CD4-positive, CD25-positive, alpha-beta regulatory T cell (primary cell): ENCODE measurements around the gene ESRRA. TPM values are rescaled to one million over a fixed set of nuclear protein-coding genes. Genes with fewer than 3 reads are reported as not detected.
A peak's percentile ranks its signal among the peaks of the same experiment; 100 is the strongest.

ENCODE experiments used
- ATAC-seq, 2 donors: fragments of 150-1000 bp; cut with Tn5 transposase; one replicate each; pipeline ENCODE4 v1.10.0; 2021; ENCODE audit warnings: low read depth in 2 of 2, moderate number of reproducible peaks in 2 of 2, moderate library complexity in 1 of 2
- DNase-seq, 3 donors: peaks; one replicate each; pipeline versions ENCODE4 v3.0.0 to v3.0.0-alpha.2; 2012 to 2022; ENCODE audit warnings: mixed read lengths in 1 of 3
- H3K27ac ChIP-seq: one replicate; pipeline ENCODE4 v1.7.0; 2013; ENCODE audit warnings: mild to moderate bottlenecking, low read length; ENCODE audit not compliant: insufficient read depth, poor library complexity, severe bottlenecking
- H3K27me3 ChIP-seq: one replicate; pipeline ENCODE4 v1.7.0; 2013; ENCODE audit warnings: low read length; ENCODE audit not compliant: control insufficient read depth, insufficient read depth
- H3K36me3 ChIP-seq: one replicate; pipeline ENCODE4 v1.7.0; 2013; ENCODE audit warnings: mild to moderate bottlenecking, low read length, moderate library complexity; ENCODE audit not compliant: control insufficient read depth, insufficient read depth
- H3K4me1 ChIP-seq: 2 replicates; pipeline ENCODE4 v1.7.0; 2013; ENCODE audit warnings: mild to moderate bottlenecking, low read length; ENCODE audit not compliant: insufficient read depth, control insufficient read depth, poor library complexity, severe bottlenecking
- H3K4me3 ChIP-seq: one replicate; pipeline ENCODE4 v1.7.0; 2013; ENCODE audit warnings: low read depth, mild to moderate bottlenecking, low read length, moderate library complexity
- H3K9me3 ChIP-seq, 2 experiments: 1 replicate in 1 of 2; 2 replicates in 1 of 2; pipeline ENCODE4 v1.7.0; 2013; ENCODE audit warnings: low read length in 2 of 2, mild to moderate bottlenecking in 1 of 2, moderate library complexity in 1 of 2; ENCODE audit not compliant: control insufficient read depth in 2 of 2
- H3K27ac Mint-ChIP-seq, 3 donors: one replicate each; pipeline ENCODE4 v1.8.0; 2020 to 2022; ENCODE audit warnings: mild to moderate bottlenecking in 3 of 3, mixed read lengths in 3 of 3, moderate library complexity in 2 of 3
- H3K27me3 Mint-ChIP-seq: one replicate; pipeline ENCODE4 v1.8.0; 2022; ENCODE audit warnings: mild to moderate bottlenecking, mixed read lengths
- H3K36me3 Mint-ChIP-seq: one replicate; pipeline ENCODE4 v1.8.0; 2020; ENCODE audit warnings: mixed read lengths
- H3K4me1 Mint-ChIP-seq, 4 donors: one replicate each; pipeline ENCODE4 v1.8.0; 2020 to 2022; ENCODE audit warnings: mixed read lengths in 4 of 4, mild to moderate bottlenecking in 1 of 4
- H3K4me3 Mint-ChIP-seq, 4 donors: one replicate each; pipeline ENCODE4 v1.8.0; 2020 to 2022; ENCODE audit warnings: mild to moderate bottlenecking in 4 of 4, mixed read lengths in 4 of 4, moderate library complexity in 3 of 4
- H3K9me3 Mint-ChIP-seq, 7 donors: one replicate each; pipeline ENCODE4 v1.8.0; 2020 to 2022; ENCODE audit warnings: mixed read lengths in 7 of 7, mild to moderate bottlenecking in 3 of 7, moderate library complexity in 2 of 7
- polyA plus RNA-seq, 4 donors: library from polyadenylated mRNA; unstranded; fragments of 300-500 nt; fragmentation: Illumina TruSeq; gene quantifications; one replicate each; pipeline ENCODE4 v1.2.3, GENCODE V29; 2021
- total RNA-seq: library from RNA; stranded (reverse); gene quantifications from one replicate; pipeline ENCODE4 v1.2.3, GENCODE V29; 2022

The ESRRA gene
- total and polyA plus RNA-seq, 5 donors from 2014 or later, result 6.0 to 28.6 (median 6.6) TPM

DNA sequence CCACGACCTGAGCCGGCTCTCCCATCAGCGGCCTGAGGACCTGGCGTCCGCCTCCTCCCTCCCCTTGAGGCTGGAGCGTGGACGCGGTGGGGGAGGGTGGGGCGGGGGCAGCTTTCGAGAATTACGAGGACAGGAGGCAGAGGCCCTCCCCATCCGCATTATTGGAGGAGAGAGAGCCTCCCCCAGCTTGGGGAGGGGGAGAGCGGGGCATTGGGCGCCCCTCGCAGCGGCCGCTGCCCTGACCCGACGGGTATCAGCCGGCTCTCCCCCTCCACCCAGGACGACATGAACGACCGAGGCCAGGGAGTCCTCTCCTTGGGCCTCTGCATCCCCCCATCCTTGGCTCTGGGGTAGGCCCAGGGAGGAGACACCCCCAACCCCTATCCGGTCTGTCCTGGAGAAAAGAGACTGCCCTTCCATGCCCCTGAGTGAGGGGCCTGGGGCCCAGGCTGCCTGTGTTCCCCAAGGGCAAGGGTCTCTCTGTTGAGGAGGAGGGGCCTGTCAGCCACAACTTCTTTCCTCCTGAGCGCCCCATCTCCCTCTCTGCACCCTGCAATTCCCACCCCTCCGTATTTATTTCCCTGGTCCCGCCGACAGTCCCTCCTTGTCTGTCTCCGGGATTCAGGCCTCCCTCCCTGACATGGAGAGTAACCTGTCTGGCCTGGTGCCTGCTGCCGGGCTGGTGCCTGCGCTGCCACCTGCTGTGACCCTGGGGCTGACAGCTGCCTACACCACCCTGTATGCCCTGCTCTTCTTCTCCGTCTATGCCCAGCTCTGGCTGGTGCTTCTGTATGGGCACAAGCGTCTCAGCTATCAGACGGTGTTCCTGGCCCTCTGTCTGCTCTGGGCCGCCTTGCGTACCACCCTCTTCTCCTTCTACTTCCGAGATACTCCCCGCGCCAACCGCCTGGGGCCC lies 19.2 kb upstream of the ESRRA start:
- H3K4me1 ChIP-seq, result peaks cover 21% of the 10 kb centered on the region
- no peaks in the 10 kb centered on the region for H3K27me3 ChIP-seq
- Mint-ChIP-seq H3K27ac (peak overlapping the region in 2 of 3 donors; percentile 86 to 88), H3K4me1 (peaks cover 0 to 33% (median 14%) of the 10 kb centered on the region in 4 donors), H3K36me3 (peaks cover 5% of the 10 kb centered on the region), H3K4me3 (peak overlapping the region; percentile 80 to 95 (median 90)), H3K9me3 (no peaks in the 10 kb centered on the region), H3K27me3 (peaks cover 19% of the 10 kb centered on the region)
- ATAC-seq (no peak), DNase-seq (peak in 2 of 3 donors; percentile 30 to 60)
- no peaks in the 10 kb centered on the region for H3K9me3 ChIP-seq
- H3K36me3 ChIP-seq, result no peaks in the 10 kb centered on the region
- peak overlapping the region; percentile 100 for H3K27ac ChIP-seq
- no peak overlapping the region for H3K4me3 ChIP-seq

DNA sequence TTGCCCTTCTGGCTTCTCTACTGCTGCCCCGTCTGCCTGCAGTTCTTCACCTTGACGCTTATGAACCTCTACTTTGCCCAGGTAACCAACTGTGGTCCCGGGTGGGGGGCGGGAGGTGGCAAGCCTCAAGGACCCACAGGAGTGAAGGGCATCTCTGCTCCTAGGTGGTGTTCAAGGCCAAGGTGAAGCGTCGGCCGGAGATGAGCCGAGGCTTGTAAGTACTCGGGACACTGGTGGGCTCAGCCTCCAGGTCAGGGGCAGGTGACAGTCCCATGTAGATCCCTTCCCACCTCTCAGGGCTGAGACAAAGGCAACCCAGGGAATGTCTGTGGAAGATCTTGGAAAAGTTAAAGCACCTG lies 18.5 kb upstream of the ESRRA start:
- no peaks in the 10 kb centered on the region for H3K27me3 ChIP-seq
- Mint-ChIP-seq H3K4me1 (peaks cover 0 to 32% (median 12%) of the 10 kb centered on the region in 4 donors), H3K36me3 (no peaks in the 10 kb centered on the region), H3K9me3 (no peaks in the 10 kb centered on the region), H3K27ac (peak overlapping the region; percentile 56 to 88 (median 86)), H3K4me3 (peak overlapping the region; percentile 80 to 95 (median 87)), H3K27me3 (peaks cover 19% of the 10 kb centered on the region)
- no peaks in the 10 kb centered on the region for H3K9me3 ChIP-seq
- no peak overlapping the region for H3K4me3 ChIP-seq
- H3K27ac ChIP-seq, result no peak overlapping the region
- H3K4me1 ChIP-seq, result peaks cover 26% of the 10 kb centered on the region
- ATAC-seq (no peak), DNase-seq (no peak)
- H3K36me3 ChIP-seq, result no peaks in the 10 kb centered on the region

DNA sequence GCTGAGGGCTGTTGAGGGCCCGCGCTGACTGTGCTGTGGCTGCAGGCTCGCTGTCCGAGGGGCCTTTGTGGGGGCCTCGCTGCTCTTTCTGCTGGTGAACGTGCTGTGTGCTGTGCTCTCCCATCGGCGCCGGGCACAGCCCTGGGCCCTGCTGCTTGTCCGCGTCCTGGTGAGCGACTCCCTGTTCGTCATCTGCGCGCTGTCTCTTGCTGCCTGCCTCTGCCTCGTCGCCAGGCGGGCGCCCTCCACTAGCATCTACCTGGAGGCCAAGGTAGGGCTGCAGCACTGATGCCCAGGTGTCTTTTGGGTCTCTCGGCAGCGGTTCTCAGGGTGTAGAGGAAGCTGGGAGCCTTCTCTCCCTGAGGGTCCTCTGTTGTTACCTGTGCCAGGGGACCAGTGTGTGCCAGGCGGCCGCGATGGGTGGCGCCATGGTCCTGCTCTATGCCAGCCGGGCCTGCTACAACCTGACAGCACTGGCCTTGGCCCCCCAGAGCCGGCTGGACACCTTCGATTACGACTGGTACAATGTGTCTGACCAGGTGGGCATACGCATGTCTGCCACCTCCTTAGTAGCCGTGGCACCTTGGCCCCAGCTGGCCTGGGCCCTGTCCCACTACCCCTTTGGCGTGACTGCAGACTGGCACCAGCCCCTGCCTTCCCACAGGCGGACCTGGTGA lies 17.5 kb upstream of the ESRRA start:
- Mint-ChIP-seq H3K4me3 (peak overlapping the region in 3 of 4 donors; percentile 29 to 87 (median 72)), H3K27me3 (peaks cover 23% of the 10 kb centered on the region), H3K27ac (no peak overlapping the region), H3K9me3 (no peaks in the 10 kb centered on the region), H3K36me3 (no peaks in the 10 kb centered on the region), H3K4me1 (peaks cover 0 to 28% (median 12%) of the 10 kb centered on the region in 4 donors)
- Histone ChIP-seq H3K27me3 (no peaks in the 10 kb centered on the region), H3K4me3 (no peak overlapping the region), H3K9me3 (no peaks in the 10 kb centered on the region), H3K36me3 (no peaks in the 10 kb centered on the region), H3K4me1 (peaks cover 36% of the 10 kb centered on the region), H3K27ac (no peak overlapping the region)
- no peak for DNase-seq
- no peak for ATAC-seq

DNA sequence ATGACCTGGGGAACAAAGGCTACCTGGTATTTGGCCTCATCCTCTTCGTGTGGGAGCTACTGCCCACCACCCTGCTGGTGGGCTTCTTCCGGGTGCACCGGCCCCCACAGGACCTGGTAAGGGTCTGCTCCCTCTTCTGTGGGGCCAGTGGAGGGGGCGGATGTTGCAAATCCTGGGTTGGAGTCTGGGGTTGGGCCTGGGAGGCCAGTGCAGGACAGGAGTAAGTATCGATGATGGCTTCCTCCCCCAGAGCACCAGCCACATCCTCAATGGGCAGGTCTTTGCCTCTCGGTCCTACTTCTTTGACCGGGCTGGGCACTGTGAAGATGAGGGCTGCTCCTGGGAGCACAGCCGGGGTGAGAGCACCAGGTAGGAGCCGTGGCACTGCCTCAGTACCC lies 17.0 kb upstream of the ESRRA start:
- no peak overlapping the region for H3K4me3 Mint-ChIP-seq
- Histone ChIP-seq H3K9me3 (no peaks in the 10 kb centered on the region), H3K36me3 (no peaks in the 10 kb centered on the region), H3K27me3 (peaks cover 3% of the 10 kb centered on the region), H3K4me1 (peaks cover 34% of the 10 kb centered on the region), H3K4me3 (no peak overlapping the region), H3K27ac (no peak overlapping the region)
- H3K27me3 Mint-ChIP-seq, result peaks cover 28% of the 10 kb centered on the region
- no peak for ATAC-seq
- no peaks in the 10 kb centered on the region for H3K36me3 Mint-ChIP-seq
- H3K4me1 Mint-ChIP-seq, result peaks cover 0 to 24% (median 12%) of the 10 kb centered on the region in 4 donors
- H3K9me3 Mint-ChIP-seq, result no peaks in the 10 kb centered on the region
- H3K27ac Mint-ChIP-seq, result no peak overlapping the region
- DNase-seq, result no peak

DNA sequence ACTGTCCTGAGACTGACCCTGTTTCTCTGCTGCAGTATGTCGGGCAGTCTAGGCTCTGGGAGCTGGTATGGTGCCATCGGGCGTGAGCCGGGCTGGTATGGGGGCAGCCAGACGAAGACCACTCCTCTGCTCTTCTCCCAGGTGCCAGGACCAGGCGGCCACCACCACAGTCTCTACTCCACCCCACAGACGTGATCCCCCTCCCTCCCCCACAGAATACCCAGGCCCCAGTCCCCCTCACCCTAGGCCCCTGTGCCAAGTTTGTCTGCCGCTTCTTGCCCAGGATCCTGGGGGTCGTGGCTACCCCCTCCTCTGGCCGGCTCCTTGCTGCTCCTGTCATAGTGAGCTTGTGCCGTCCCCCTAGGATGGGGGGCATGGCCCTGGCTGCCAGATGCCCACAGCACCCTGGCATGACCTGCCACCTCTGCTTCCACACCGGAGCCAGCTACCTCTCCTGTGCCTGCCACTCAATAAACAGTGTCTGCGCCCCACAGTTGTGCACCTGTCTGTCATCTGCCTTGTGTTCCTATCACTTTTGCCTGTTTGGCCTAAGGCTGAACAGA lies 16.2 kb upstream of the ESRRA start:
- no peak for DNase-seq
- Mint-ChIP-seq H3K36me3 (no peaks in the 10 kb centered on the region), H3K27ac (peak overlapping the region in 1 of 3 donors; percentile 52), H3K9me3 (no peaks in the 10 kb centered on the region), H3K4me1 (peaks cover 0 to 18% (median 10%) of the 10 kb centered on the region in 4 donors), H3K27me3 (peaks cover 36% of the 10 kb centered on the region), H3K4me3 (peak overlapping the region in 2 of 4 donors; percentile 40 to 44)
- ATAC-seq, result no peak
- Histone ChIP-seq H3K27ac (no peak overlapping the region), H3K4me3 (no peak overlapping the region), H3K36me3 (no peaks in the 10 kb centered on the region), H3K9me3 (no peaks in the 10 kb centered on the region), H3K27me3 (peaks cover 5% of the 10 kb centered on the region), H3K4me1 (peaks cover 27% of the 10 kb centered on the region)

DNA sequence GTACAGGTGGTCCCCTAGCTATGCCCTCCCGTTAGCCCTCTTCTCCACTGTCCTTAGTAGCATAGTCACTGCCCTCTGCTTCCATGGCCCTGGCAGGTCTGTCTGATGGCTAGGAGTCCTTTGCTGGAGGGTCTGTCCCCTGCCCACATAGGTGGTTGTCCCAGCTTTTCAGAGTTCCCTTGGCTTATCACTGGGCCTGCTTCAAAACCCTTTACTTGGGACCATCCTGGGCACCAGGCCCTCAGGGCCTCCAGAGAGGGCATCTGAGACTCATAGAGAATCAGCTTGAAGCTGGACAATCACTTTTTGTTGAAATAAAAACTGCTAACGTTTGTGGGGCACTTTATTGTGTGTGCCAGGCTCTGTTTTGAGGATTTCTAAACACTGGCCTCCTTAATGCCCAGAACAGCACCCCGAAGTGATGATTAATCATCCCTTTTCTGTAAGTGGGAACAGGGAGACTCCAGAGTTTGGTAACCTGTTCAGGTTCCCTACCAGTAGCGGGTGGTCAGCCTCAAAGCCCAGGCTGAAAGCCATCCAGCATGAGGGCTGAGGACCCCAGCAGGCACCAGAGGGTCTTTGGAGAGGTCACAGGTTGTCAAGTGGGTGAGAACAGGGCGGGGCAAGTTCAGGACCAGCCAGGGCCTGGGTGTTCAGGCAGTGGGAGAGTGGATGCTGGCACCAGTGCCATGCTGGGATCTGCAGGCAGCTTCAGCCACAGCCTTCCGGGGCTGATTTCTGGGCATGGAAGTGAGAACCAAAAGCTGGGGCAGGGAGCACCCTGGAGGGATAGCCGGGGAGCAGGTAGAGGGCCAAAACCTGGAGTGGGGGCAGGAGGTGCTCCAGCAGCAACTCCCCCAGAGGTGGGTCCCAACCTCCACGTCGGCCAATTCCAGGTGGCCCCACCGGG lies 14.7 kb upstream of the ESRRA start:
- H3K36me3 Mint-ChIP-seq, result no peaks in the 10 kb centered on the region
- peak overlapping the region in 1 of 3 donors; percentile 38 for H3K27ac Mint-ChIP-seq
- H3K27ac ChIP-seq, result no peak overlapping the region
- no peaks in the 10 kb centered on the region for H3K36me3 ChIP-seq
- no peak for DNase-seq
- H3K9me3 Mint-ChIP-seq, result no peaks in the 10 kb centered on the region
- peaks cover 0 to 16% (median 10%) of the 10 kb centered on the region in 4 donors for H3K4me1 Mint-ChIP-seq
- peaks cover 23% of the 10 kb centered on the region for H3K4me1 ChIP-seq
- H3K4me3 ChIP-seq, result no peak overlapping the region
- no peaks in the 10 kb centered on the region for H3K9me3 ChIP-seq
- peaks cover 10% of the 10 kb centered on the region for H3K27me3 ChIP-seq
- H3K27me3 Mint-ChIP-seq, result peaks cover 49% of the 10 kb centered on the region
- ATAC-seq, result no peak
- peak overlapping the region; percentile 44 to 80 (median 62) for H3K4me3 Mint-ChIP-seq

DNA sequence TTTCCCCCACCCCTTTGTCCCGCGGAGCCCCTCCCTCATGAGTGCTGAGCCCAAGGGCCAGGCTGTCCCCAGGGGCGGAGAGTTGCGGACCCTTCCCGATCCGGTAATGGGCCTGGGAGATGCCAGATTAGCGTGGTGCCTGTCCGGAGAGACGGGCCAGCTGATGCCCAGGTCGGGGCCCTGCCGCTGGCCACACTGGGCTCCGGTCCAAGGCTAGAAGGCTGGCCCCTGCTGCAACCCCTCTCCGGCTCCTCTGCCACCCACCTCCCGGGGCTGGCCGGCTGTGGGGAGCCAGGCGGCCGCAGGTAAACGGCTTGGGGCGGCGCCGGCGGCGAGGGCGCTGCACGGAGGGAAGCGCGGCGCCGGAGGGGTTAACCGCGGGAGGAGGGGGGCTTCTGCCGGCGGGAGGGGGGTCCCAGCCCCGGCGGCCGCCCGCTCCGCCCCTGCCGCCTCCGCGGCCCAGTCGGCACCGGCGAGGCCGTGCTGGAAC lies 14.0 kb upstream of the ESRRA start, which contains the start of gene KCNK4:
KCNK4 (plus strand) TSS at position 41 of the 490 bp plus-strand sequence. CDS start 1,717 bp downstream, outside the sequence.
- Histone ChIP-seq H3K27ac (no peak within 1 kb of the TSS), H3K4me3 (no peak within 1 kb of the TSS), H3K4me1 (peaks cover 17% of the 10 kb centered on the region), H3K9me3 (no peaks in the 10 kb centered on the region), H3K36me3 (no peaks in the 10 kb centered on the region), H3K27me3 (peaks cover 17% of the 10 kb centered on the region)
- H3K4me1 Mint-ChIP-seq, result peaks cover 0 to 13% (median 9%) of the 10 kb centered on the region in 4 donors
- DNase-seq, result no peak
- peak within 1 kb of the TSS in 1 of 3 donors; percentile 38 for H3K27ac Mint-ChIP-seq
- no peaks in the 10 kb centered on the region for H3K36me3 Mint-ChIP-seq
- ATAC-seq, result no peak
- H3K4me3 Mint-ChIP-seq, result peak within 1 kb of the TSS; percentile 44 to 80 (median 62)
- peaks cover 54% of the 10 kb centered on the region for H3K27me3 Mint-ChIP-seq
- no peaks in the 10 kb centered on the region for H3K9me3 Mint-ChIP-seq
